ENCODE measurements around the gene CLMP.

CLMP gene

GRCh38 chr11:123052901-123053721 is 141.9 kb downstream of the CLMP start:
- no peak for DNase-seq

- no peak for DNase-seq
These were observed 143.4 kb downstream of the CLMP start for GRCh38 chr11:123051634-123052033.

GRCh38 chr11:123051146-123051545 is 143.9 kb downstream of the CLMP start:
- no peak for DNase-seq

GRCh38 chr11:123047947-123048293 is 147.1 kb downstream of the CLMP start:
- no peak for DNase-seq

GRCh38 chr11:123047266-123047946 is 147.6 kb downstream of the CLMP start:
- no peak for DNase-seq

GRCh38 chr11:123046473-123047259 is 148.4 kb downstream of the CLMP start:
- no peak for DNase-seq

- DNase-seq, result no peak
These were observed 149.9 kb downstream of the CLMP start for GRCh38 chr11:123045101-123045500.

GRCh38 chr11:123041185-123041584 is 153.9 kb downstream of the CLMP start:
- DNase-seq, result no peak

- no peak for DNase-seq
These were observed 155.0 kb downstream of the CLMP start for GRCh38 chr11:123040111-123040432.

- DNase-seq, result no peak
These were observed 159.2 kb downstream of the CLMP start for GRCh38 chr11:123035831-123036230.

GRCh38 chr11:123034597-123034996 is 160.5 kb downstream of the CLMP start:
- DNase-seq, result peak in 1 of 2 donors; percentile 52

GRCh38 chr11:123033895-123034294 is 161.2 kb downstream of the CLMP start:
- no peak for DNase-seq

GRCh38 chr11:123030517-123030916 is 164.5 kb downstream of the CLMP start:
- no peak for DNase-seq

- peak; percentile 68 to 87 for DNase-seq
These were observed 174.1 kb downstream of the CLMP start for GRCh38 chr11:123020968-123021367.

All from inflammatory macrophage treated with lipopolysaccharide for 1 hour (primary cell).